NCI-H1417 (cell line): ENCODE data around the gene MED26.

Experiments
- DNase-seq, 3 experiments: peaks; one replicate each; lab custom pipeline; 2025; lab: John Stamatoyannopoulos, UW

The MED26 gene

DNA sequence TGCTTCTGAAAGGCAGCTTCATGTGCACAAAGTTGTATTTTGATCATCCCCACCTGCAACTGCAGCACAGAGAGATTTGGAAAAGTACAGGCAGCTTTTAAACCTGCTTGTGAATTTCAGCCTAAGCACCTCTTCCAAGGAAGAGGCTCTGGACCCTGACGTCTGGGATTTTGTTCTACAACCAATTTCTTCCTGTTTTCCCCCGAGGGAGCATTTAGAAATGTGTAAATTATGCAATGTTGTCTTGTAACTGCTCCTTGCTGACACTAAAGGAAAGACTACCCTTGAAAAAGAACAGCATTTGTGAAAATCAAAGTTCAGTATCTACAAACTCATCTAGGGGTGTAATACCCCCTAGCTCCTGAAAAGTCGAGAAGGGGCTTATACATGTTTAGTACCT lies 15.4 kb downstream of the MED26 start:
- DNase-seq: no peak

DNA sequence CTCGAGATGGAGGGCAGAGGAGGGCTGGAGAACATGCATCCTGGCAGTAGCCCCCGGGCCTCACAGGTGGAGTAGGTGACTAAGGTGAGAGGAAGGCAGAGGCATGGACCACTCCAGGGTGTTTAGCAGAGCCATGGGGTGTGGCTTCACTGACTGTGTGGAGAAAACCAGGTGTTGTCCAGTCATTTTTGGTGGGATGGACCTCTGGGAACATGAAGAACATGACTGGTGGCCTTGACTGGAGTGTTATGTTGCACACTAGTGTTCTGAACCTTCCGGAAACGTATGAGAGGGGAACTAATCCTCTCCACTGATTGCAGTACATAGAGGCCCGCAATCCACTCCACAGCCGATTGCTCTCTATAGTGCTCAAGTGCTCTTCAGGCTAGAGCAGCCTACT lies 16.9 kb downstream of the MED26 start:
- DNase-seq: peak in 1 of 3 experiments; percentile 33

DNA sequence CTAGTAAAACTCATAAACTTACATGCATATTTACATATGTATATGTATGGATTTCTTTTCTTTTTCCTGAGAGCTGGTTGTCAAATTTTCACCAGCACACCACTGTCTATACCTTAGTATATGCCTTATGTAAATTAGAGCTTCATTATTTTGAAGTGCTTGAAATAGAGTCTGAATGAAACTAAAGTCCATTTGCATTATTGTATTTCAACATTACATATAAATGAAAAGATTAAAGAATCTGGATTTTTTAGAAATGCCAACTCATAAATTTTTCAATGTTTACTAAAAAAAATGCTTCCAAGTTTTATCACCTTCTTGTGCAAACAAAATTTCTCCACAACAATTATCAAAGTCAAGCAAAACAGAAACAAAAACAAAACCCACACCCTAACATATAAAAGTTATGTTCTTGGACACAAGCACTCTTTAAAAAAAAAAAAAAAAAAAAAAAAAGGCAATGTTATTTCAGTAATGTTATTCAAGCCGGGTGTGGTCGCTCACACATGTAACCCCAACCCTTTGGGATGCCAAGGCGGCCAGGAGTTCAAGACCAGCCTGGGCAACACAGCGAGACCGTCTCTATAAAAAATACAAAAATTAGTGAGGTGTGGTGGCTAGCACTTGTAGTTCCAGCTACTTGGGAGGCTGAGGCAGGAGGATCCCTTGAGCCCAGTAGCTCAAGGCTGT lies 18.3 kb downstream of the MED26 start:
- no peak for DNase-seq

GRCh38 chr19:16608290-16608739 lies 19.7 kb downstream of the MED26 start:
- no peak for DNase-seq

- DNase-seq: no peak
Observed at GRCh38 chr19:16607819-16608218, 20.2 kb downstream of the MED26 start.

GRCh38 chr19:16605553-16605994 lies 22.4 kb downstream of the MED26 start:
- DNase-seq: peak in 1 of 3 experiments; percentile 9

DNA sequence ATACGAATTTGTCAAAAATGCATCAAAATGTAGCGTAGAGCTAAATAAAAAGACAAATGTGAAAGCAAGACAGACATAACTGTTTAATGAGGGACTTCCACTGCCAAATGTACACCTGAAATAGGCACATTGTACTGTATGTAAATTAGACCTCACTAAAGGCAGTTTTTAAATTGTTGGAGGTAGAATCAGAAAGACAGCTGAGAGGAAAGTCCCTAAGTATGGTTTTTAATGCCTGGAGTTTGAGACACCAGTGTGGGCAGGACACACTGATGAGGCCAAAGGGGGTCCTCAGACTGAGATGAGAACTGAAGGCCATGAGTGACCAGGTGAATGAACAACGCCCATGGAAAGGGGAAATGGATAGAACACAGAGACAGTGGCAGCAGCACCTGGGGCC lies 22.9 kb downstream of the MED26 start:
- no peak for DNase-seq

GRCh38 chr19:16604615-16605014 lies 23.4 kb downstream of the MED26 start:
- no peak for DNase-seq

- no peak for DNase-seq
Observed at GRCh38 chr19:16603090-16603489, 24.9 kb downstream of the MED26 start.

- DNase-seq: no peak
Observed at GRCh38 chr19:16601378-16602052, 26.5 kb downstream of the MED26 start.

DNA sequence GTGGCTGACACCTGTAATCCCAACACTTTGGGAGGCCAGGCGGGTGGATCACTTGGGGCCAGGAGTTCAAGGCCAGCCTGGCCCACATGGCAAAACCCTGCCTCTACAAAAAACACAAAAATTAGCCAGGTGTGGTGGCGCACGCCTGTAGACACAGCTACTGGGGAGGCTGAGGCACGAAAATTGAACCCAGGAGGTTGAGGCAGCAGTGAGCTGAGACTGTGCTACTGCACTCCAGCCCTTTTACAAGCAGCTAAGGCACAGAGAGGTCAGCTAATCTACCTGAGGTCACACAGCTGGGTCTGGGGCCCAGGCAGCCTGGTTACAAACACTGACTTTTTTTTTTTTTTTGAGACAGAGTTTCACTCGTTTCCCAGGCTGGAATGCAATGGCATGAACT lies 27.2 kb downstream of the MED26 start:
- DNase-seq: no peak

DNA sequence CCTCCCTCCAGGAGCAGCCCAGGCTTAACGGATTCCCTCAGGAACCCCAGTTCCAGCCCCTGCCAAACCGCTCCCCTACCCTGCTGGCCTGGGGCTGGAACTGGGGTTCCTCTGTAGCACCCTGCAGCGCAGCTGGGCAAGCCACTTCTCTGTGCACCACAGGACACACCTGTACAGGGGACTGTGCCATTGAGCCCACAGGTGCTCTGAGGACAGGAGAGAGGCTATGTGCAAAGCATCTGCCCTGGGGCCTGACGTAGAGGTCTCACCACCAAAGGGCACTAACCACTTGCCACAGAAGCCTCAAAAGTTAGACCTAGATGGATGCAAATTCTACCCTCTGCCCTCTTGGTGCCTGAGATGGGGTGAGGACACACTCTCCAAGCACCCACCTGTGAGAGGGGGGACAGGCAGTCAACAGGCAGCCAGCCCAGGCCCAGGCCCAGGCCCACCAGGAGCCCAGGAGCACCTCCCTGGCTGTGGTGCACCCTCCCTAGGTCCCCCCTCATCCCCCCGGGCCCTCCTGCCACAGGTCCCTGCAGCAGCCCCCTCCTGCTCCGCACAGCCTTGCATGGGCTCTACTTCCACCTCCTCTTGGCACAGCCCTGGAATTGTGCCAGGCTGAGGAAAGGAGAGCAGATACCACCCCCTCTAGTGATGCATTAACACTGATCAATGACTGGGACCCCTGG lies 28.2 kb downstream of the MED26 start:
- DNase-seq: no peak

GRCh38 chr19:16598848-16599247 lies 29.2 kb downstream of the MED26 start:
- DNase-seq: no peak

GRCh38 chr19:16596399-16596798 lies 31.6 kb downstream of the MED26 start:
- DNase-seq: no peak

GRCh38 chr19:16595097-16595496 lies 32.9 kb downstream of the MED26 start:
- no peak for DNase-seq

DNA sequence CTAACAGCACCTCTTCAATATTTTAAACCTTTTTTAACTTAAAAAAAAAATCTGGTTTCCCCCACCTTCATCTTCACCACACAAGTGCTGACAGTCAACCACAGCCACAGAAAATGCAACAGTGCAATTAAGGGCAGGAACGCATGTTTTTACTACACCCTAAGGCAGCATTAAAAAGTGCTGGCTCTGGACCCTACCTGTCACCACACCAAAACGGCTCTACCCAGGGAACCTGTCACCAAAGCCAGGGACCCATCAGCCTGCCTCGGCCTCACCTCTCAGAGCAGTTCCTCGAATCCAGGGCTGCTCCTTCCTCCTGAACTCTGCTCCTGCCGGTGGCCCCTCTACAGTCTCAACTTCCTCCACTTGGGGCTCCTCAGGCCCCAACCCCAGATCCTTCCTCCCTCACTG lies 33.3 kb downstream of the MED26 start:
- no peak for DNase-seq

- no peak for DNase-seq
Observed at GRCh38 chr19:16594131-16594586, 33.8 kb downstream of the MED26 start.

GRCh38 chr19:16593181-16593580 lies 34.8 kb downstream of the MED26 start:
- no peak for DNase-seq

GRCh38 chr19:16591803-16592556 lies 36.0 kb downstream of the MED26 start:
- DNase-seq: no peak

DNA sequence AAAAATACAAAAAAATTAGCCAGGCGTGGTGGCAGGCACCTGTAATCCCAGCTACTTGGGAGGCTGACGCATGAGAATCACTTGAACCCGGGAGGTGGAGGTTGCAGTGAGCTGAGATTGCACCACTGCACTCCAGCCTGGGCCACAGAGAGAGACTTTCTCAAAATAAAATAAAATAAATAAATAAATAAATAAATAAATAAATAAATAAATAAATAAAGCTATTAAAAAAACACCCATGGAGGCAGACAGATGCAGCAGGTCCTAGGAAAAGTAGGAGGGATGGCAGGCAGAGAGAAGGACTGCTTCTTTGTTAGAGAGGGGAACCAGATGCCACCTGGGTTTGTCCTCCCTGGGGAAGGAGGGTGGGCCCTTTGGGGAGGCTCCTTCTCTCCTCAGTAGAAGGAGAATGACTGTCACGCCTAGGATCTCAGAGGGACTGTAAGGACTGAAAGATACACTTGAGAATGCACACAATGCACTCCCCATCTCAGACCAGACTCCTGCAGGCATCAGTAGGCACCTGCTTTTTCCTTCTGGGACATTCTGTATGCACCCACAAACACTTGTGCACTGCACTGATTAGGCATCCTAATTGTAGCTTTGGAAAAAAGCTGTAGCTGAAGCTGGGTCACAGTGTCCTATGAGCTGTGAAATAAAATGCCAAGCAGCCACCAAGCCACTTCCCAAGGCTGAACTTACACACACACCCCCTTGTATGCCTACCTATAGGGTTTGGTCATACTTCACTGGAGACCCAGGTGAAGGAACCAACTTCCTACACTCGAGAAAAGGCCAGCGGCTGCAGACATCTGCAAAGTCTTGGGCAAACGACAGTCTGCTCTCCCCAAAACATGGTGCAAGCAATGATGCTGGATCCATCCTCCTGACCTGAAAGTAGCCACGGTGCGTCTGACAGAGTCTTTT lies 36.9 kb downstream of the MED26 start:
- no peak for DNase-seq

- peak in 1 of 3 experiments; percentile 50 for DNase-seq
Observed at GRCh38 chr19:16589917-16590316, 38.1 kb downstream of the MED26 start.
